ENCODE data around the gene TNFSF13. TPM values are rescaled to one million over a fixed set of nuclear protein-coding genes. Genes with fewer than 3 reads are reported as not detected.

TNFSF13 gene
- total and polyA plus RNA-seq, 8 donors: 13.5 to 87.4 (median 20.8) TPM

DNA sequence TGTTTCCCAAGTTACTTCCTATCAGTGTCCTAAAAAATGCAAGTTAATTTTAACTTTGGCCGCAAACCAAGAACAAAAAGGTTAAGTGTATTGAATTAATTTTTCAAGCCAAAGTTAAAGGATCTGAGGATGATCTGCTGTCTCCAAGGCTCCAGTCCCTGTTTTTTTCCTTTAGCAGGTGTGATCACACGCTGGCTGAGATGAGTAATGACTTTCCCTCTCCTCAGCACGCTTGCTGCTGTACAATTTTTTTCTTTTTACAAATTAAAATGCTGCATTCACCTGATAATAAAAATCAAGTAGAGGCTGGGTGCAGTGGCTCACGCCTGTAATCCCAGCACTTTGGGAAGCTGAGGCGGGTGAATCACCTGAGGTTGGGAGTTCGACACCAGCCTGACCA lies 13.6 kb upstream of the TNFSF13 start:
- no peak overlapping the region for H3K4me3 ChIP-seq
- no peaks in the 10 kb centered on the region for H3K36me3 ChIP-seq
- intact Hi-C loops (cut with DNase I): no loop called here
- H3K9me3 ChIP-seq: no peaks in the 10 kb centered on the region
- H3K4me1 ChIP-seq: peaks cover 6 to 15% of the 10 kb centered on the region in 2 donors
- DNase-seq (no peak), ATAC-seq (no peak)
- TF ChIP-seq, protein P1, sequence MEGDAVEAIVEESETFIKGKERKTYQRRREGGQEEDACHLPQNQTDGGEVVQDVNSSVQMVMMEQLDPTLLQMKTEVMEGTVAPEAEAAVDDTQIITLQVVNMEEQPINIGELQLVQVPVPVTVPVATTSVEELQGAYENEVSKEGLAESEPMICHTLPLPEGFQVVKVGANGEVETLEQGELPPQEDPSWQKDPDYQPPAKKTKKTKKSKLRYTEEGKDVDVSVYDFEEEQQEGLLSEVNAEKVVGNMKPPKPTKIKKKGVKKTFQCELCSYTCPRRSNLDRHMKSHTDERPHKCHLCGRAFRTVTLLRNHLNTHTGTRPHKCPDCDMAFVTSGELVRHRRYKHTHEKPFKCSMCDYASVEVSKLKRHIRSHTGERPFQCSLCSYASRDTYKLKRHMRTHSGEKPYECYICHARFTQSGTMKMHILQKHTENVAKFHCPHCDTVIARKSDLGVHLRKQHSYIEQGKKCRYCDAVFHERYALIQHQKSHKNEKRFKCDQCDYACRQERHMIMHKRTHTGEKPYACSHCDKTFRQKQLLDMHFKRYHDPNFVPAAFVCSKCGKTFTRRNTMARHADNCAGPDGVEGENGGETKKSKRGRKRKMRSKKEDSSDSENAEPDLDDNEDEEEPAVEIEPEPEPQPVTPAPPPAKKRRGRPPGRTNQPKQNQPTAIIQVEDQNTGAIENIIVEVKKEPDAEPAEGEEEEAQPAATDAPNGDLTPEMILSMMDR (IDR thresholded peaks at IDR 0.05): no peak
- no peaks in the 10 kb centered on the region for H3K27me3 ChIP-seq
- H3K27ac ChIP-seq: no peak overlapping the region

DNA sequence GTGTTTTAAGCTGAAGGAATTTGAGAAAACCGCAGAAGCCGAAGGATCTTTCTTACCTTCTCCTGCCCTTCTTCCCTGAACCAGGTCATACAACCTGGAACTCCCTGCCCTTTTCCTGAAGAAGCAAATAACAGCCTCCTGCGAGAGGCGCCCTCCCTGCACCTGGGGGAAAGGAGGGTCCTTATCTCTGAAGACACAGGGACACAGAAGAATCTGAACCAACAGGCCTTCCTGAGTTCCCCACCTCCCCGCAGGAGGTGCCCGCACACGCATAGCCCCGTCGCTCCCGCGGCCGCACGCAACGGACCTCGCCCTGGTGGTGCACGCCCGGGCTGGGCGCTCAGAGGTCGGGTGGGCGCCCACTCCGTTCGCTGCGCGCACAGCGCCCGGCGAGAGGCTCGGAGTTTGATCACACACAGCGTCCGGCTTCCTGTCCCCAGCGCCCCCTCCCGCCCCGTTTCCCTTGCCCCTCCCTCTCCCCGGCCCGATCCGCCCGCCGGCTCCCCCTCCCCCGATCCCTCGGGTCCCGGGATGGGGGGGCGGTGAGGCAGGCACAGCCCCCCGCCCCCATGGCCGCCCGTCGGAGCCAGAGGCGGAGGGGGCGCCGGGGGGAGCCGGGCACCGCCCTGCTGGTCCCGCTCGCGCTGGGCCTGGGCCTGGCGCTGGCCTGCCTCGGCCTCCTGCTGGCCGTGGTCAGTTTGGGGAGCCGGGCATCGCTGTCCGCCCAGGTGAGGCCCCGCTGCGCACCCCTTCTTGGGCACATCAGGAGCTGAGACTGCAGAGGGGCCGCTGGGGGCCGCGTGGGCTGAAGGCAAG lies 9.8 kb upstream of the TNFSF13 start, which contains the start of gene TNFSF12:
Gene TNFSF12 (plus strand): TSS at position 474 of the 816 bp plus-strand sequence. CDS start 96 bp downstream, at position 570.
- Histone ChIP-seq H3K9me3 (no peaks in the 10 kb centered on the region), H3K27me3 (no peaks in the 10 kb centered on the region), H3K36me3 (peaks cover 0 to 7% of the 10 kb centered on the region in 2 donors), H3K4me3 (peak within 1 kb of the TSS; percentile 55 to 78), H3K4me1 (peaks cover 6 to 51% of the 10 kb centered on the region in 2 donors), H3K27ac (peak within 1 kb of the TSS; percentile 86)
- TF ChIP-seq, protein P1 (IDR thresholded peaks at IDR 0.05): peak; percentile 5 to 16
- ATAC-seq: peak; percentile 85
- peak; percentile 19 to 89 (median 70) for DNase-seq
- intact Hi-C loops (cut with DNase I): no loop called here

DNA sequence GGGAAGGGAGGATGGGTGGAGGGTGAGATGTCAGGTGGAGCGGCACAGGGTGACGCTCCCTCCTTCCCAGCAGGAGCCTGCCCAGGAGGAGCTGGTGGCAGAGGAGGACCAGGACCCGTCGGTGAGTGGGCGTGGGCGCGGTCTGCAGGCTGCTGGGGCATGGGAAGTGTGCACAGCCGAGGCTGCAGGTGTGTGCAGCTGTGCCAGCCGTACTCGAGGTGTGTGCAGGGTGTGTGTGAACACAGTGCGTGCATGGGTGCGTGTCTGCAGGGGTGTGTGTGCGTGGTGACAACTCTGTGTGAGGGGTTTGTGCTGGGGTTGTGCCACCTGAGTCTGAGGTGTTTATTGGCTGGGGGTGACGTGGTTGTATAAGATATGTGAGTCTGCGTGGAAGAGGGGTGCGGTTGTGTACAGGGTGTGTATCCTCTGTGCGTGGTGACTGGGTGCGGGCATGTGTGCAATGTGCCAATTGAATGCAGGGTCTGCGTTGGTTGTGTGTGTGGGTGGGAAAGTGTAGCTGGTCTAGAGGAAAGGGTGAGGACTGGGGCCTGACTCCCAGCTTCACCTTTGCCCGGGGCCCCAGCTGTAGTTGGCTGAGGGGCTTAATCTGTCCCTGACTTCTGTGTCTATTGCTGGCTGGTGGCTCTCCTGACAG lies 9.0 kb upstream of the TNFSF13 start:
- TF ChIP-seq, protein P1 (IDR thresholded peaks at IDR 0.05): no peak

DNA sequence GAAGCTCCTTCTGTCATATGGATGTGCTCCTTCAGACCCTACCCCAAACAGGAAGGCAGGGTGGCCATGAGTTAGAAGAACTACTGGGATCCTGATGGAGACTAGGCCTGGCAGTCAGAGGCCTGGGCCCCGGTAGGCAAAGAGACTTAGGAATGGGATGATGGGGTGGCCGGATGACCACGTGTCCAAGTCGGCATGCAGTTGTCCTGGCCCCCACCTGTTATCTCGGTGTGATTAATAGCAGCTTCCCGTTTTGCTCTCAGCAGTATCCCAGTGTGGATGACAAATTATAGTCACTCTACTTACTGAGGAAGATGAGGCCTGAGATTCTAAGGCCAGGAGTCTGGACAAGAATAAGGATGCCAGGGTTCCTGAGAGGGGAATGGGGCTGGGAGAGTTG lies 8.2 kb upstream of the TNFSF13 start:
- intact Hi-C loops (cut with DNase I): no loop called here
- Histone ChIP-seq H3K4me3 (peak overlapping the region in 1 of 2 donors; percentile 78), H3K27me3 (no peaks in the 10 kb centered on the region)

More for the DNA sequence above, 9.0 kb upstream of the TNFSF13 start:
- peaks cover 0 to 7% of the 10 kb centered on the region in 2 donors for H3K36me3 ChIP-seq
- H3K4me1 ChIP-seq: peaks cover 6 to 55% of the 10 kb centered on the region in 2 donors
- intact Hi-C loops (cut with DNase I): no loop called here
- peak overlapping the region; percentile 86 for H3K27ac ChIP-seq
- H3K9me3 ChIP-seq: no peaks in the 10 kb centered on the region
- no peaks in the 10 kb centered on the region for H3K27me3 ChIP-seq
- H3K4me3 ChIP-seq: peak overlapping the region; percentile 55 to 78
- ATAC-seq: peak; percentile 72
- peak in 1 of 4 donors; percentile 44 for DNase-seq

More for the DNA sequence above, 8.2 kb upstream of the TNFSF13 start:
- Histone ChIP-seq H3K27ac (peak overlapping the region in 1 of 2 donors; percentile 86), H3K36me3 (peaks cover 0 to 7% of the 10 kb centered on the region in 2 donors), H3K4me1 (peaks cover 6 to 57% of the 10 kb centered on the region in 2 donors), H3K9me3 (no peaks in the 10 kb centered on the region)
- DNase-seq: no peak
- TF ChIP-seq, protein P1 (IDR thresholded peaks at IDR 0.05): no peak
- ATAC-seq: no peak
